C4-2B (cell line): Measurements from ENCODE around the gene MS4A14.

Experiments used
- CTCF ChIP-seq: fragments of 450-650 bp; conservative IDR thresholded peaks from 2 replicates; pipeline ENCODE4 v1.5.1; 2017; ENCODE audit warnings: mild to moderate bottlenecking
- ZFX ChIP-seq: fragments of 450-650 bp; IDR thresholded peaks from 2 replicates; pipeline ENCODE4 v1.6.1; 2017

DNA sequence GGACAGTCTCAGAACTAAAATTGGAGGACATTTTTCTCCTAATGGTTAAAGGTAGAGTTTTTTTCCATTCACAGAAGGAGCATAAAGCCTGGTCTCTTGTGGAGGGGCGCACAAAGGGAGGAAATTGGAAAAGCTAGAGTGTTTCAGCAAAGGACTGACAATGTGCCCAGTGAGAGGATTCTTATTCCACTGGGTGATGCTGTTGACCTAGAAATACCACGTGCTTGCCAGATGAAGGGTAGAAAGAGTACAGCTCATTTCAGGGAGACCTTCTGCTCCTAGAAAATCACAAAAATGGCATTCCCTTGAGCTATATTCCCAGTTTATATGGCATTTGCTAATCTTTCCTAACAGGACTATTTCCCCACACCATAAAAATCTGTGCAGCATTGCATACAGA, 48.1 kb upstream of the MS4A14 start:
- no peak for TF ChIP-seq CTCF
- TF ChIP-seq ZFX = no peak
